Naive B cell (primary cell): Measurements from ENCODE around the gene TGFBI. TPM values are rescaled to one million over a fixed set of nuclear protein-coding genes. Genes with fewer than 3 reads are reported as not detected.

Experiments used
- ATAC-seq, 2 donors: fragments of 150-1000 bp; cut with Tn5 transposase; 2 replicates each; pipeline ENCODE4 v1.10.0; 2021; ENCODE audit warnings: low read depth in 2 of 2, mild to moderate bottlenecking in 2 of 2, moderate library complexity in 2 of 2
- DNase-seq: peaks from one replicate; pipeline ENCODE4 v3.0.0; 2022
- H3K27ac Mint-ChIP-seq, 6 donors: one replicate each; pipeline ENCODE4 v1.8.0; 2020 to 2022; ENCODE audit warnings: mild to moderate bottlenecking in 6 of 6, mixed read lengths in 6 of 6, moderate library complexity in 5 of 6, inconsistent platforms in 2 of 6
- H3K27me3 Mint-ChIP-seq, 3 donors: one replicate each; pipeline ENCODE4 v1.8.0; 2021 to 2022; ENCODE audit warnings: mixed read lengths in 3 of 3, mild to moderate bottlenecking in 1 of 3
- H3K36me3 Mint-ChIP-seq, 2 donors: one replicate each; pipeline ENCODE4 v1.8.0; 2020 to 2022; ENCODE audit warnings: mixed read lengths in 2 of 2, inconsistent platforms in 1 of 2, mild to moderate bottlenecking in 1 of 2
- H3K4me1 Mint-ChIP-seq, 3 donors: one replicate each; pipeline ENCODE4 v1.8.0; 2020 to 2022; ENCODE audit warnings: mixed read lengths in 3 of 3, inconsistent platforms in 1 of 3, mild to moderate bottlenecking in 1 of 3, moderate library complexity in 1 of 3
- H3K4me3 Mint-ChIP-seq, 8 donors: one replicate each; pipeline ENCODE4 v1.8.0; 2020 to 2022; ENCODE audit warnings: mild to moderate bottlenecking in 8 of 8, mixed read lengths in 8 of 8, moderate library complexity in 8 of 8, inconsistent platforms in 2 of 8
- H3K9me3 Mint-ChIP-seq, 7 donors: one replicate each; pipeline ENCODE4 v1.8.0; 2020 to 2022; ENCODE audit warnings: mixed read lengths in 7 of 7, mild to moderate bottlenecking in 5 of 7, inconsistent platforms in 2 of 7, moderate library complexity in 1 of 7
- polyA plus RNA-seq, 6 donors: library from polyadenylated mRNA; unstranded; fragments of 300-500 nt; fragmentation: Illumina TruSeq; gene quantifications; one replicate each; pipeline ENCODE4 v1.2.3, GENCODE V29; 2021; ENCODE audit warnings: low read depth in 6 of 6

The TGFBI gene
- polyA plus RNA-seq, 6 donors from 2014 or later = 0.20 to 4.3 (median 1.2) TPM

- H3K36me3 Mint-ChIP-seq = no peaks in the 10 kb centered on the region
- peaks cover 23 to 42% (median 25%) of the 10 kb centered on the region in 3 donors for H3K27me3 Mint-ChIP-seq
- ATAC-seq = no peak
- DNase-seq = no peak
- H3K27ac Mint-ChIP-seq = no peak overlapping the region
- no peaks in the 10 kb centered on the region for H3K4me1 Mint-ChIP-seq
- no peak overlapping the region for H3K4me3 Mint-ChIP-seq
- H3K9me3 Mint-ChIP-seq = peaks cover 0 to 8% (median 2%) of the 10 kb centered on the region in 7 donors
These were observed 34.7 kb upstream of the TGFBI start for GRCh38 chr5:135993880-135994636.

GRCh38 chr5:135995976-135996375 is 32.8 kb upstream of the TGFBI start:
- peaks cover 19 to 30% (median 29%) of the 10 kb centered on the region in 3 donors for H3K27me3 Mint-ChIP-seq
- H3K36me3 Mint-ChIP-seq = no peaks in the 10 kb centered on the region
- H3K9me3 Mint-ChIP-seq = peaks cover 0 to 8% (median 0%) of the 10 kb centered on the region in 7 donors
- no peaks in the 10 kb centered on the region for H3K4me1 Mint-ChIP-seq
- no peak overlapping the region for H3K4me3 Mint-ChIP-seq
- ATAC-seq (no peak), DNase-seq (no peak)
- no peak overlapping the region for H3K27ac Mint-ChIP-seq

GRCh38 chr5:135996611-135997010 is 32.2 kb upstream of the TGFBI start:
- H3K9me3 Mint-ChIP-seq = peaks cover 0 to 8% (median 0%) of the 10 kb centered on the region in 7 donors
- H3K27ac Mint-ChIP-seq = no peak overlapping the region
- peaks cover 21 to 30% (median 29%) of the 10 kb centered on the region in 3 donors for H3K27me3 Mint-ChIP-seq
- no peak overlapping the region for H3K4me3 Mint-ChIP-seq
- ATAC-seq (no peak), DNase-seq (no peak)
- no peaks in the 10 kb centered on the region for H3K36me3 Mint-ChIP-seq
- no peaks in the 10 kb centered on the region for H3K4me1 Mint-ChIP-seq

- Mint-ChIP-seq H3K27me3 (peaks cover 27 to 30% (median 30%) of the 10 kb centered on the region in 3 donors), H3K36me3 (no peaks in the 10 kb centered on the region), H3K4me1 (no peaks in the 10 kb centered on the region), H3K9me3 (peaks cover 0 to 8% (median 0%) of the 10 kb centered on the region in 7 donors), H3K4me3 (no peak overlapping the region), H3K27ac (no peak overlapping the region)
- DNase-seq = no peak
- ATAC-seq = no peak
These were observed 31.0 kb upstream of the TGFBI start for GRCh38 chr5:135997673-135998335.

DNA sequence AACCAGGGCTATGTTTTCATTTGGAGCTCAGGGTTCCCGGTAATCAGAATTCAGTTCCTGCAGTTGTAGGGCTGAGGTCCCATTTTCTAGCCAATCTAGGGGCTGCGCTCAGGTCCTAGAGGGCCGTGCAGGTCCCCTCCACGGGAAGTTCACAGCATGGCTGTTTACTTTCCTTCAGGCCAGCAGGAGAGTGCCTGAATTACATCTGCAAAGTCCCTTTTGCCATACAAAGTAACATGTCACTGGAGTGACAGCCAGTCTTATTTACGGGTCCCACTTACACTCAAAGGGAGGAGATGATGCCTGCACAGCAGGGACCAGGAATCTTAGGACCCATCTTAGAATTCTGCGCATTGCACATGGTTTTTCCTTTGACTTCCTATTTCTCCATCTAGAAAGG is 29.9 kb upstream of the TGFBI start:
- peaks cover 27 to 30% (median 30%) of the 10 kb centered on the region in 3 donors for H3K27me3 Mint-ChIP-seq
- ATAC-seq (no peak), DNase-seq (no peak)
- H3K4me3 Mint-ChIP-seq = no peak overlapping the region
- no peak overlapping the region for H3K27ac Mint-ChIP-seq
- no peaks in the 10 kb centered on the region for H3K36me3 Mint-ChIP-seq
- no peaks in the 10 kb centered on the region for H3K4me1 Mint-ChIP-seq
- H3K9me3 Mint-ChIP-seq = peaks cover 0 to 8% (median 0%) of the 10 kb centered on the region in 7 donors

GRCh38 chr5:135999406-136000139 is 29.2 kb upstream of the TGFBI start:
- Mint-ChIP-seq H3K27me3 (peaks cover 27 to 29% (median 29%) of the 10 kb centered on the region in 3 donors), H3K9me3 (peaks cover 0 to 8% (median 0%) of the 10 kb centered on the region in 7 donors), H3K4me1 (no peaks in the 10 kb centered on the region), H3K27ac (no peak overlapping the region), H3K4me3 (no peak overlapping the region), H3K36me3 (no peaks in the 10 kb centered on the region)
- DNase-seq = no peak
- no peak for ATAC-seq

GRCh38 chr5:136000147-136000546 is 28.6 kb upstream of the TGFBI start:
- Mint-ChIP-seq H3K36me3 (no peaks in the 10 kb centered on the region), H3K4me3 (no peak overlapping the region), H3K27me3 (peaks cover 25 to 27% (median 26%) of the 10 kb centered on the region in 3 donors), H3K4me1 (no peaks in the 10 kb centered on the region), H3K9me3 (peaks cover 0 to 4% (median 0%) of the 10 kb centered on the region in 7 donors), H3K27ac (no peak overlapping the region)
- DNase-seq = no peak
- no peak for ATAC-seq

GRCh38 chr5:136000932-136001331 is 27.9 kb upstream of the TGFBI start:
- Mint-ChIP-seq H3K4me1 (no peaks in the 10 kb centered on the region), H3K36me3 (no peaks in the 10 kb centered on the region), H3K27me3 (peaks cover 25 to 27% (median 26%) of the 10 kb centered on the region in 3 donors), H3K9me3 (no peaks in the 10 kb centered on the region), H3K4me3 (no peak overlapping the region), H3K27ac (no peak overlapping the region)
- DNase-seq = no peak
- ATAC-seq = no peak

GRCh38 chr5:136001466-136001981 is 27.3 kb upstream of the TGFBI start:
- no peak for DNase-seq
- Mint-ChIP-seq H3K4me3 (no peak overlapping the region), H3K27ac (no peak overlapping the region), H3K9me3 (peaks cover 0 to 2% (median 0%) of the 10 kb centered on the region in 7 donors), H3K27me3 (peaks cover 22 to 27% (median 22%) of the 10 kb centered on the region in 3 donors), H3K4me1 (no peaks in the 10 kb centered on the region), H3K36me3 (no peaks in the 10 kb centered on the region)
- ATAC-seq = no peak

DNA sequence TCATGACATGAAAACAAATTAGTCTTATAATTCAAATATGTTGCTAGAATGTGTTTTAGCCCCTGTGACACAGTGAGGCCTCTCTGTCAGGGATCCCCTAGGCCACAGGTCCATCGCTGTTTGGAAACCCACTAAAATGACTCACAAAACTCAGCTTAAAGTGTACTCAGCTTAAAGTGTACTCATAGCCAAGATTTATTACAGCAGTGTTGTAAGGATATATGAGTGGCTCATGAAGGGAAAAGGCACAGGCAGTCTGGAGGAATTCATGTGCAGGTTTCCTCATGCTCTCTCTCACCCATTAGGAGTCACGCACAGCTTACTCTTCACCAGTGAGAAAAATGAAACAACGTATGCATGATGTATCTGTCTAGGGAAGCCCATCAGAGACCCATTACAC is 24.4 kb upstream of the TGFBI start:
- H3K9me3 Mint-ChIP-seq = peaks cover 0 to 2% (median 0%) of the 10 kb centered on the region in 7 donors
- ATAC-seq (no peak), DNase-seq (no peak)
- H3K4me1 Mint-ChIP-seq = no peaks in the 10 kb centered on the region
- peaks cover 14 to 26% (median 14%) of the 10 kb centered on the region in 3 donors for H3K27me3 Mint-ChIP-seq
- H3K4me3 Mint-ChIP-seq = no peak overlapping the region
- no peak overlapping the region for H3K27ac Mint-ChIP-seq
- no peaks in the 10 kb centered on the region for H3K36me3 Mint-ChIP-seq

DNA sequence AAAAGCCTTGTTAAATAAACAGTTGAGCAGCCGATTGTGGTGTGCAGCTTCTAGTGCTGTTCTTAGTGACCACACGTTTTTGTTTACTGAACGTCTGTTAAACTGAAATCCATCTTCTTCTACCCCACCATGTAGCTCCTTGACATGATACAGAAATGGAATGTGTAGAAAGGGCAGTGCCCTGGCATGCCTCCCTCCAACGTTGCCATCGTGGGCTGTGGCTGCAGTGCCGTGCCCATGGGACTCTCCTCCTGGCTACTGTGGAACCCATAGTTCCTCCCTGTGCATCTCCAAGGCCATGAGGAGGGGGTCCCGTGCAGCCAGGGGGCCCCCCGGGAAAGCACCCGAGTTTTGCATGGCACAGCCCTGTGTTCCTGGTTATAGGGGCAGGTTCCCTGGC is 23.3 kb upstream of the TGFBI start:
- H3K36me3 Mint-ChIP-seq = no peaks in the 10 kb centered on the region
- no peak for ATAC-seq
- DNase-seq = no peak
- peaks cover 9 to 22% (median 9%) of the 10 kb centered on the region in 3 donors for H3K27me3 Mint-ChIP-seq
- H3K4me1 Mint-ChIP-seq = no peaks in the 10 kb centered on the region
- H3K4me3 Mint-ChIP-seq = no peak overlapping the region
- no peak overlapping the region for H3K27ac Mint-ChIP-seq
- peaks cover 0 to 2% (median 0%) of the 10 kb centered on the region in 7 donors for H3K9me3 Mint-ChIP-seq

GRCh38 chr5:136006164-136006563 is 22.6 kb upstream of the TGFBI start:
- no peak overlapping the region for H3K4me3 Mint-ChIP-seq
- H3K9me3 Mint-ChIP-seq = peaks cover 0 to 2% (median 0%) of the 10 kb centered on the region in 7 donors
- ATAC-seq = no peak
- H3K4me1 Mint-ChIP-seq = no peaks in the 10 kb centered on the region
- no peaks in the 10 kb centered on the region for H3K36me3 Mint-ChIP-seq
- peaks cover 6 to 16% (median 8%) of the 10 kb centered on the region in 3 donors for H3K27me3 Mint-ChIP-seq
- DNase-seq = no peak
- H3K27ac Mint-ChIP-seq = no peak overlapping the region

DNA sequence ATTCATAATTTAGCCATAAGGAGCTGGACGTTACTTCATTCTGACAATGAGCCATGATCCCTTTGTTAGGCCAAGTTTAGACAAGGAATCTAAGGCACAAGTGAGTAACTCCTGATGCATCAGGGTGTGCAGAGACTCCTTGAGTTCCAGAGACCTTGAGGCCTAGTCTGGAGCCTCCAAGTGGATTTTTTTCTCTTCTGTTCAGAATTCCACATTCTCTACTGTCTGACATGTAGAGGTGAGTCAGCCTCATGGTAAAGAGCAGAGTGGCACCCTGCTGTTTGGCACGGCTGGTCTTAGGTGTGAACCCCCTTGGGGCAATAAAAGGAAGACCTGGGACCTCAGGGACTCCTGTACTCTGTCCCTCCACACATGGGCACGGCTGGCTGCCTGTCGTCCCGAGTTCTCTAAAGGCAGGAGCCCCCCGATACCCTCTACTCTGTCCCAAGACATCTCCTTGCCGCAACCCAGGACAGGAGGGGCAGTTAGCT is 22.0 kb upstream of the TGFBI start:
- Mint-ChIP-seq H3K4me3 (no peak overlapping the region), H3K9me3 (peaks cover 0 to 2% (median 0%) of the 10 kb centered on the region in 7 donors), H3K27me3 (peaks cover 6 to 12% (median 12%) of the 10 kb centered on the region in 3 donors), H3K4me1 (no peaks in the 10 kb centered on the region), H3K36me3 (no peaks in the 10 kb centered on the region), H3K27ac (no peak overlapping the region)
- ATAC-seq = no peak
- no peak for DNase-seq
